HT-29 (cell line): ENCODE measurements around the gene PRAMEF14. TPM values are rescaled to one million over a fixed set of nuclear protein-coding genes. Genes with fewer than 3 reads are reported as not detected.

Experiments used
- total RNA-seq: library from RNA; depleted of rRNA; stranded (reverse); fragments of >200 nt; shearing (Covaris generic); gene quantifications from 2 replicates; pipeline ENCODE4 v1.2.3, GENCODE V29; 2014; rRNA removed

PRAMEF14 gene
- total RNA-seq, 1 experiment from 2014 or later, result not detected

Other genes with a start within 250 kb of the PRAMEF14 start
- not detected in 2 replicates for gene HNRNPCL2, start 230.3 kb downstream of the PRAMEF14 start, total RNA-seq
- not detected in 2 replicates for gene PRAMEF26, start 191.1 kb downstream of the PRAMEF14 start, total RNA-seq
- gene HNRNPCL4, start 181.5 kb downstream of the PRAMEF14 start, total RNA-seq, result not detected in 2 replicates
- not detected in 2 replicates for gene PRAMEF9, start 175.3 kb downstream of the PRAMEF14 start, total RNA-seq
- not detected in 2 replicates for gene PRAMEF13, start 145.7 kb downstream of the PRAMEF14 start, total RNA-seq
- not detected in 2 replicates for gene PRAMEF18, start 121.0 kb downstream of the PRAMEF14 start, total RNA-seq
- not detected in 2 replicates for gene PRAMEF5, start 92.9 kb downstream of the PRAMEF14 start, total RNA-seq
- not detected in 2 replicates for gene PRAMEF8, start 62.0 kb downstream of the PRAMEF14 start, total RNA-seq
- not detected in 2 replicates for gene PRAMEF33, start 43.6 kb downstream of the PRAMEF14 start, total RNA-seq
- gene PRAMEF15, start 31.6 kb downstream of the PRAMEF14 start, total RNA-seq, result not detected in 2 replicates
- not detected in 2 replicates for gene PRAMEF19, start 24.8 kb upstream of the PRAMEF14 start, total RNA-seq
- gene PRAMEF17, start 42.5 kb upstream of the PRAMEF14 start, total RNA-seq, result not detected in 2 replicates
- not detected in 2 replicates for gene PRAMEF20, start 63.3 kb upstream of the PRAMEF14 start, total RNA-seq
- gene LRRC38, start 166.9 kb upstream of the PRAMEF14 start, total RNA-seq, result not detected in 2 replicates
- not detected in 2 replicates for gene PDPN, start 236.7 kb upstream of the PRAMEF14 start, total RNA-seq